ENCODE measurements around the gene LYZL4. TPM values are rescaled to one million over a fixed set of nuclear protein-coding genes. Genes with fewer than 3 reads are reported as not detected.

Gene LYZL4
- total RNA-seq, 1 experiment from 2014 or later, result not detected

GRCh38 chr3:42443819-42444436 lies 33.5 kb upstream of the LYZL4 start:
- no TSS peak for BruUV-seq (replicated peaks)
- ATAC-seq, result peak; percentile 100
- peak; percentile 93 for DNase-seq
- H3F3A ChIP-seq (ENCODE audit: low read length, unreplicated experiment), result no peaks in the 10 kb centered on the region
- POLR2A ChIA-PET (ENCODE audit: unreplicated experiment), result no interaction called here
- no peaks in the 10 kb centered on the region for H3K9me2 ChIP-seq (replicated peaks; ENCODE audit: low read length)
- no peak overlapping the region for H3K4me3 ChIP-seq (ENCODE audit: low read length)
- TF ChIP-seq, protein P1, sequence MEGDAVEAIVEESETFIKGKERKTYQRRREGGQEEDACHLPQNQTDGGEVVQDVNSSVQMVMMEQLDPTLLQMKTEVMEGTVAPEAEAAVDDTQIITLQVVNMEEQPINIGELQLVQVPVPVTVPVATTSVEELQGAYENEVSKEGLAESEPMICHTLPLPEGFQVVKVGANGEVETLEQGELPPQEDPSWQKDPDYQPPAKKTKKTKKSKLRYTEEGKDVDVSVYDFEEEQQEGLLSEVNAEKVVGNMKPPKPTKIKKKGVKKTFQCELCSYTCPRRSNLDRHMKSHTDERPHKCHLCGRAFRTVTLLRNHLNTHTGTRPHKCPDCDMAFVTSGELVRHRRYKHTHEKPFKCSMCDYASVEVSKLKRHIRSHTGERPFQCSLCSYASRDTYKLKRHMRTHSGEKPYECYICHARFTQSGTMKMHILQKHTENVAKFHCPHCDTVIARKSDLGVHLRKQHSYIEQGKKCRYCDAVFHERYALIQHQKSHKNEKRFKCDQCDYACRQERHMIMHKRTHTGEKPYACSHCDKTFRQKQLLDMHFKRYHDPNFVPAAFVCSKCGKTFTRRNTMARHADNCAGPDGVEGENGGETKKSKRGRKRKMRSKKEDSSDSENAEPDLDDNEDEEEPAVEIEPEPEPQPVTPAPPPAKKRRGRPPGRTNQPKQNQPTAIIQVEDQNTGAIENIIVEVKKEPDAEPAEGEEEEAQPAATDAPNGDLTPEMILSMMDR (conservative IDR thresholded peaks at IDR 0.05; ENCODE audit: low read depth, low read length), result peak; percentile 98
- TF ChIP-seq EZH2phosphoT487 (IDR thresholded peaks at IDR 0.05; ENCODE audit: borderline replicate concordance, low read length), result no peak
- no peak overlapping the region for H3K27ac ChIP-seq (ENCODE audit: low read length)
- no peaks in the 10 kb centered on the region for H3K9me3 ChIP-seq (ENCODE audit: low read length)
- H4K20me1 ChIP-seq (ENCODE audit: low read length), result no peaks in the 10 kb centered on the region
- no peaks in the 10 kb centered on the region for H3K79me2 ChIP-seq (ENCODE audit: low read length)
- intact Hi-C loops (cut with micrococcal nuclease), result loop anchor here (1.0 to 10.0 kb wide), 5 partner anchors 98 to 549 kb away; no protein-coding TSS in a partner anchor
- no peaks in the 10 kb centered on the region for H3K36me3 ChIP-seq (ENCODE audit: low read depth, low read length)
- peak overlapping the region; percentile 21; the same call in 1 of the 2 replicates for H2AFZ ChIP-seq (ENCODE audit: low read length)
- no peaks in the 10 kb centered on the region for H3K4me1 ChIP-seq (ENCODE audit: insufficient read depth, low read length)
- H3K9ac ChIP-seq (ENCODE audit: low read length), result no peak overlapping the region
- CTCF ChIA-PET, result interaction anchor here (0.5 to 3.2 kb wide), 5 partner anchors 116 to 326 kb away, joined by 3 to 46 read pairs (median 5); no protein-coding TSS in a partner anchor
- H3K4me2 ChIP-seq (ENCODE audit: low read length), result no peak overlapping the region
- H3K27me3 ChIP-seq (ENCODE audit: low read length), result peaks cover 19% of the 10 kb centered on the region

DNA sequence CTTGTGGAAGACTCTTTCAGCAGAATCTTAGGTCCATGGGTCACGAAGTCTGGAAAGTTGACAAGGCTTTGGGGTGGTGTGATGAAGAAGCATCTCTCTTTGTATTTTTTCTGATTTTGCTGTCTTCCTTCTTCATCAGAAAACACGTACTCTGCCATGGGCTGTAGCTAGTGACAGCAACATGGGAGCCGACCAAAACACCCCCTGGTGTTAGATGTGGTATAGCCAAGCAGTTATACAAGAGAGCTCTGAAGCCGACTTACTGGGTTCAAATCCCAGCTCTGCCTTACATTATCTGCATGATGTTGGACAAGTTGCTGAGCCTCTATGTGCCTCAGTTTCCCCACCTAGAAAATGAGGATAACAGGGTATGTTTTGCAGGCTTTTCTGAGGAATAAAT lies 32.9 kb upstream of the LYZL4 start:
- H4K20me1 ChIP-seq (ENCODE audit: low read length), result no peaks in the 10 kb centered on the region
- H2AFZ ChIP-seq (ENCODE audit: low read length), result no peak overlapping the region
- no peak overlapping the region for H3K4me2 ChIP-seq (ENCODE audit: low read length)
- ATAC-seq (no peak), DNase-seq (no peak)
- ChIA-PET CTCF (interaction anchor here (0.5 to 3.2 kb wide), 5 partner anchors 117 to 326 kb away, joined by 3 to 46 read pairs (median 5); no protein-coding TSS in a partner anchor), POLR2A (ENCODE audit: unreplicated experiment) (no interaction called here)
- no TSS peak for BruUV-seq (replicated peaks)
- intact Hi-C loops (cut with micrococcal nuclease), result loop anchor here (1.0 to 10.0 kb wide), 4 partner anchors 99 to 548 kb away; no protein-coding TSS in a partner anchor
- H3K9me2 ChIP-seq (replicated peaks; ENCODE audit: low read length), result no peaks in the 10 kb centered on the region
- H3K27me3 ChIP-seq (ENCODE audit: low read length), result peaks cover 19% of the 10 kb centered on the region
- H3K27ac ChIP-seq (ENCODE audit: low read length), result no peak overlapping the region
- no peak overlapping the region for H3K9ac ChIP-seq (ENCODE audit: low read length)
- H3K4me1 ChIP-seq (ENCODE audit: insufficient read depth, low read length), result no peaks in the 10 kb centered on the region
- H3K79me2 ChIP-seq (ENCODE audit: low read length), result no peaks in the 10 kb centered on the region
- no peaks in the 10 kb centered on the region for H3K36me3 ChIP-seq (ENCODE audit: low read depth, low read length)
- TF ChIP-seq, protein P1 (conservative IDR thresholded peaks at IDR 0.05; ENCODE audit: low read depth, low read length), result no peak
- no peak for TF ChIP-seq EZH2phosphoT487 (IDR thresholded peaks at IDR 0.05; ENCODE audit: borderline replicate concordance, low read length)
- TF ChIP-seq EZH2 (IDR thresholded peaks at IDR 0.05; ENCODE audit: low read length, unreplicated experiment), result no peak
- no peaks in the 10 kb centered on the region for H3F3A ChIP-seq (ENCODE audit: low read length, unreplicated experiment)
- H3K4me3 ChIP-seq (ENCODE audit: low read length), result no peak overlapping the region
- H3K9me3 ChIP-seq (ENCODE audit: low read length), result no peaks in the 10 kb centered on the region

GRCh38 chr3:42442640-42443039 lies 32.2 kb upstream of the LYZL4 start:
- TF ChIP-seq EZH2phosphoT487 (IDR thresholded peaks at IDR 0.05; ENCODE audit: borderline replicate concordance, low read length) (no peak), EZH2 (IDR thresholded peaks at IDR 0.05; ENCODE audit: low read length, unreplicated experiment) (no peak)
- TF ChIP-seq, protein P1 (conservative IDR thresholded peaks at IDR 0.05; ENCODE audit: low read depth, low read length), result peak; percentile 47; the same call in 1 of the 2 replicates
- H2AFZ ChIP-seq (ENCODE audit: low read length), result no peak overlapping the region
- no peaks in the 10 kb centered on the region for H3K9me2 ChIP-seq (replicated peaks; ENCODE audit: low read length)
- POLR2A ChIA-PET (ENCODE audit: unreplicated experiment), result no interaction called here
- H3K9me3 ChIP-seq (ENCODE audit: low read length), result no peaks in the 10 kb centered on the region
- H4K20me1 ChIP-seq (ENCODE audit: low read length), result no peaks in the 10 kb centered on the region
- no peak overlapping the region for H3K9ac ChIP-seq (ENCODE audit: low read length)
- no peaks in the 10 kb centered on the region for H3K79me2 ChIP-seq (ENCODE audit: low read length)
- H3K27ac ChIP-seq (ENCODE audit: low read length), result no peak overlapping the region
- no peaks in the 10 kb centered on the region for H3K36me3 ChIP-seq (ENCODE audit: low read depth, low read length)
- H3F3A ChIP-seq (ENCODE audit: low read length, unreplicated experiment), result no peaks in the 10 kb centered on the region
- H3K4me2 ChIP-seq (ENCODE audit: low read length), result no peak overlapping the region
- peak; percentile 25 for DNase-seq
- peaks cover 19% of the 10 kb centered on the region for H3K27me3 ChIP-seq (ENCODE audit: low read length)
- no TSS peak for BruUV-seq (replicated peaks)
- CTCF ChIA-PET, result interaction anchor here (2.8 to 3.2 kb wide), 2 partner anchors 194 to 213 kb away, joined by 32 to 46 read pairs; no protein-coding TSS in a partner anchor
- no peaks in the 10 kb centered on the region for H3K4me1 ChIP-seq (ENCODE audit: insufficient read depth, low read length)
- no peak overlapping the region for H3K4me3 ChIP-seq (ENCODE audit: low read length)
- ATAC-seq, result no peak
- intact Hi-C loops (cut with micrococcal nuclease), result loop anchor here (1.0 to 10.0 kb wide), 4 partner anchors 100 to 548 kb away; no protein-coding TSS in a partner anchor
